ENCODE data around the gene ARMC9.

The ARMC9 gene

GRCh38 chr2:231204581-231204980, 6.2 kb downstream of the ARMC9 start:
- DNase-seq, result no peak

GRCh38 chr2:231207734-231208133, 9.3 kb downstream of the ARMC9 start:
- no peak for DNase-seq

- no peak for DNase-seq
Observed at GRCh38 chr2:231210782-231211181, 12.4 kb downstream of the ARMC9 start.

- no peak for DNase-seq
Observed at GRCh38 chr2:231211486-231211885, 13.1 kb downstream of the ARMC9 start.

- no peak for DNase-seq
Observed at GRCh38 chr2:231212329-231212845, 14.0 kb downstream of the ARMC9 start.

- no peak for DNase-seq
Observed at GRCh38 chr2:231213931-231214642, 15.7 kb downstream of the ARMC9 start.

GRCh38 chr2:231218366-231218765, 19.9 kb downstream of the ARMC9 start:
- no peak for DNase-seq

- DNase-seq, result no peak
Observed at GRCh38 chr2:231219289-231219688, 20.9 kb downstream of the ARMC9 start.

GRCh38 chr2:231221761-231222160, 23.3 kb downstream of the ARMC9 start:
- DNase-seq, result no peak

- no peak for DNase-seq
Observed at GRCh38 chr2:231222318-231223000, 24.0 kb downstream of the ARMC9 start.

- DNase-seq, result no peak
Observed at GRCh38 chr2:231223001-231223375, 24.6 kb downstream of the ARMC9 start.

GRCh38 chr2:231223458-231223976, 25.1 kb downstream of the ARMC9 start:
- no peak for DNase-seq

GRCh38 chr2:231227310-231228162, 29.1 kb downstream of the ARMC9 start:
- DNase-seq, result peak; percentile 38

GRCh38 chr2:231228223-231228622, 29.8 kb downstream of the ARMC9 start:
- no peak for DNase-seq

- DNase-seq, result no peak
Observed at GRCh38 chr2:231228974-231229529, 30.6 kb downstream of the ARMC9 start.

- DNase-seq, result no peak
Observed at GRCh38 chr2:231235217-231235616, 36.8 kb downstream of the ARMC9 start.

GRCh38 chr2:231238689-231239088, 40.3 kb downstream of the ARMC9 start:
- no peak for DNase-seq

GRCh38 chr2:231239751-231240150, 41.3 kb downstream of the ARMC9 start:
- DNase-seq, result no peak

- no peak for DNase-seq
Observed at GRCh38 chr2:231241755-231242507, 43.5 kb downstream of the ARMC9 start.

- DNase-seq, result no peak
Observed at GRCh38 chr2:231243866-231244265, 45.4 kb downstream of the ARMC9 start.

GRCh38 chr2:231244382-231245248, 46.2 kb downstream of the ARMC9 start:
- no peak for DNase-seq
